CD4-positive, alpha-beta T cell treated with Interleukin-17A for 4 hours (primary cell): ENCODE results near the gene UGP2.
"Not testable (repeated sequence)": the region's sequence is repeated elsewhere in the genome, so short reads cannot be mapped to it uniquely, and the experiment has no call there.

Source experiments
- DNase-seq: peaks from one replicate; pipeline ENCODE4 v3.0.0-alpha.2; 2020; ENCODE audit warnings: mixed read lengths

Gene UGP2

GRCh38 chr2:63840785-63841253, 877 bp upstream of the UGP2 start:
- peak; percentile 98 for DNase-seq

- peak; percentile 7 for DNase-seq
Observed at GRCh38 chr2:63842149-63843061, 709 bp downstream of the UGP2 start.

GRCh38 chr2:63843093-63843492, 1.4 kb downstream of the UGP2 start:
- DNase-seq, result no peak

GRCh38 chr2:63843791-63844190, 2.1 kb downstream of the UGP2 start:
- no peak for DNase-seq

GRCh38 chr2:63844616-63845015, 2.9 kb downstream of the UGP2 start:
- no peak for DNase-seq

GRCh38 chr2:63845866-63846265, 4.2 kb downstream of the UGP2 start:
- no peak for DNase-seq

- no peak for DNase-seq
Observed at GRCh38 chr2:63846487-63846886, 4.8 kb downstream of the UGP2 start.

GRCh38 chr2:63847571-63847970, 5.9 kb downstream of the UGP2 start:
- DNase-seq, result not testable (repeated sequence)

- DNase-seq, result no peak
Observed at GRCh38 chr2:63849381-63850203, 7.9 kb downstream of the UGP2 start.

- no peak for DNase-seq
Observed at GRCh38 chr2:63850204-63850571, 8.5 kb downstream of the UGP2 start.

GRCh38 chr2:63850649-63851048, 9.0 kb downstream of the UGP2 start:
- no peak for DNase-seq

GRCh38 chr2:63851691-63852311, 10.1 kb downstream of the UGP2 start:
- DNase-seq, result no peak

- DNase-seq, result no peak
Observed at GRCh38 chr2:63853527-63854310, 12.0 kb downstream of the UGP2 start.

- DNase-seq, result peak; percentile 13
Observed at GRCh38 chr2:63855418-63856302, 14.0 kb downstream of the UGP2 start.

- DNase-seq, result peak; percentile 70
Observed at GRCh38 chr2:63856303-63856603, 14.6 kb downstream of the UGP2 start.

- DNase-seq, result no peak
Observed at GRCh38 chr2:63858291-63858690, 16.6 kb downstream of the UGP2 start.

- DNase-seq, result peak; percentile 75
Observed at GRCh38 chr2:63861220-63861822, 19.6 kb downstream of the UGP2 start.

GRCh38 chr2:63862806-63863205, 21.1 kb downstream of the UGP2 start:
- no peak for DNase-seq

- no peak for DNase-seq
Observed at GRCh38 chr2:63863707-63864106, 22.0 kb downstream of the UGP2 start.

- DNase-seq, result no peak
Observed at GRCh38 chr2:63865159-63865799, 23.6 kb downstream of the UGP2 start.
